GM12878 (cell line): ENCODE measurements around the gene NDUFC2. TPM values are rescaled to one million over a fixed set of nuclear protein-coding genes. Genes with fewer than 3 reads are reported as not detected.

Experiments used
- ATAC-seq: fragments of 200-7000 bp; cut with Tn5 transposase; 3 replicates; pipeline ENCODE4 v1.9.1; 2020; ENCODE audit warnings: mild to moderate bottlenecking, moderate library complexity
- BruUV-seq: library from RNA; stranded (reverse); fragments of 400-500 nt; replicated peaks from 2 replicates; lab custom pipeline; 2021; lab: Mats Ljungman, UMichigan
- CTCF ChIA-PET: fragments of 300-600 bp; sonication (Branson Sonifier 250); formaldehyde crosslinking; extraction: SDS; loops from one replicate; lab custom pipeline; 2021; ENCODE audit warnings: inconsistent platforms; lab: Yijun Ruan, JAX
- POLR2A ChIA-PET: fragments of 350-600 bp; formaldehyde crosslinking; extraction: SDS; loops from one replicate; lab custom pipeline; 2021; ENCODE audit warnings: inconsistent platforms; lab: Charles Lee
- RAD21 ChIA-PET: fragments of 300-600 bp; sonication (Branson Sonifier 250); formaldehyde crosslinking; loops from one replicate; lab custom pipeline; 2023; ENCODE audit warnings: antibody characterized with exemption; ENCODE audit not compliant: unreplicated experiment; lab: Charles Lee
- SMC1A ChIA-PET: fragments of 300-600 bp; sonication (Branson Sonifier 250); formaldehyde crosslinking; loops from one replicate; lab custom pipeline; 2023; ENCODE audit not compliant: unreplicated experiment, uncharacterized antibody; lab: Charles Lee
- DNase-seq: peaks from one replicate; pipeline ENCODE4 v3.0.0-alpha.2; 2011; ENCODE audit warnings: low read depth, low spot score
- FAIRE-seq: peaks from 3 replicates; lab custom pipeline; 2011; peaks lifted over from hg19 to GRCh38; lab: Jason Lieb, UNC
- H2AFZ ChIP-seq: 2 replicates; pipeline ENCODE4 v1.6.0; 2011; ENCODE audit warnings: low read depth, low read length, control low read depth; ENCODE audit not compliant: control insufficient read depth
- H3K27ac ChIP-seq: 2 replicates; pipeline ENCODE4 v1.5.1; 2011; ENCODE audit warnings: control low read depth; ENCODE audit not compliant: control insufficient read depth, insufficient read depth
- H3K27me3 ChIP-seq, 2 experiments: replicated peaks in 1 of 2; 2 replicates each; pipeline versions ENCODE4 v1.6.0 to v1.6.1; 2011; ENCODE audit warnings: low read length in 1 of 2; ENCODE audit not compliant: control insufficient read depth in 2 of 2, insufficient read depth in 2 of 2
- H3K36me3 ChIP-seq, 2 experiments: 2 replicates each; pipeline ENCODE4 v1.5.1; 2011; ENCODE audit warnings: low read length in 1 of 2; ENCODE audit not compliant: control insufficient read depth in 2 of 2, insufficient read depth in 2 of 2
- H3K4me1 ChIP-seq: 2 replicates; pipeline ENCODE4 v1.6.1; 2011; ENCODE audit warnings: mild to moderate bottlenecking, low read length, moderate library complexity, mixed read lengths; ENCODE audit not compliant: control insufficient read depth, insufficient read depth
- H3K4me2 ChIP-seq: 2 replicates; pipeline ENCODE4 v1.6.0; 2011; ENCODE audit warnings: control low read depth; ENCODE audit not compliant: control insufficient read depth, insufficient read depth
- H3K4me3 ChIP-seq: fragments of 200-600 bp; sonication (generic); 2 replicates; pipeline ENCODE4 v1.5.1; 2016
- H3K79me2 ChIP-seq: 2 replicates; pipeline ENCODE4 v1.6.0; 2011; ENCODE audit warnings: low read length; ENCODE audit not compliant: control insufficient read depth, insufficient read depth
- H3K9ac ChIP-seq: 2 replicates; pipeline ENCODE4 v1.8.0; 2011; ENCODE audit warnings: low read length, control low read depth, mixed read lengths; ENCODE audit not compliant: control insufficient read depth, insufficient read depth
- H3K9me3 ChIP-seq: replicated peaks from 3 replicates; pipeline ENCODE4 v1.5.1; 2011; ENCODE audit warnings: mild to moderate bottlenecking, low read length; ENCODE audit not compliant: control insufficient read depth, insufficient read depth
- H4K20me1 ChIP-seq: 2 replicates; pipeline ENCODE4 v1.6.0; 2011; ENCODE audit not compliant: control insufficient read depth, insufficient read depth
- CHD1 ChIP-seq: IDR thresholded peaks from 2 replicates; pipeline ENCODE4 v1.6.1; 2012; ENCODE audit warnings: low read depth, low read length, improper control_type of control experiment
- DPF2 ChIP-seq: fragments of 450-650 bp; IDR thresholded peaks from 2 replicates; pipeline ENCODE4 v1.6.1; 2017; ENCODE audit warnings: mild to moderate bottlenecking
- GATAD2B ChIP-seq: fragments of 450-650 bp; conservative IDR thresholded peaks from 2 replicates; pipeline ENCODE4 v1.6.1; 2017; ENCODE audit warnings: low read depth, mild to moderate bottlenecking, moderate library complexity
- HCFC1 ChIP-seq: fragments of 150-350 bp; IDR thresholded peaks from 2 replicates; pipeline ENCODE4 v1.6.1; 2014; ENCODE audit warnings: low read length
- IRF4 ChIP-seq: IDR thresholded peaks from 2 replicates; pipeline ENCODE4 v1.6.1; 2011; ENCODE audit warnings: low read depth, low read length
- POLR2A ChIP-seq: IDR thresholded peaks from 2 replicates; pipeline ENCODE4 v1.6.1; 2011; ENCODE audit warnings: low read depth, mild to moderate bottlenecking, low read length
- POU2F2 ChIP-seq: IDR thresholded peaks from 3 replicates; pipeline ENCODE4 v1.6.1; 2011; ENCODE audit warnings: low read depth, mild to moderate bottlenecking, low read length, borderline replicate concordance
- SIX5 ChIP-seq: IDR thresholded peaks from 2 replicates; pipeline ENCODE4 v1.6.1; 2011; ENCODE audit warnings: mild to moderate bottlenecking, low read depth, low read length, moderate library complexity; ENCODE audit not compliant: severe bottlenecking
- SMAD1 ChIP-seq: fragments of 450-650 bp; IDR thresholded peaks from 2 replicates; pipeline ENCODE4 v1.6.1; 2018; ENCODE audit warnings: mild to moderate bottlenecking, low read depth; ENCODE audit not compliant: partially characterized antibody
- STAT1 ChIP-seq: fragments of 450-650 bp; conservative IDR thresholded peaks from 2 replicates; pipeline ENCODE4 v1.6.1; 2014; ENCODE audit warnings: antibody characterized with exemption, mild to moderate bottlenecking
- WGBS: methylation state at CpG from one replicate; pipeline ENCODE4 v1.1.6; 2016; ENCODE audit warnings: low lambda C conversion rate; ENCODE audit not compliant: insufficient replicate concordance, insufficient coverage; ENCODE audit errors: missing lambda C conversion rate; 5-methylcytosine and 5-hydroxymethylcytosine counted together
- in situ Hi-C: fragments of 300-500 bp; cut with MboI; formaldehyde crosslinking; loops from 9 replicates; pipeline ENCODE4 v1.14.3; 2018; ENCODE audit warnings: mixed read lengths
- intact Hi-C: fragments of 100-400 bp; cut with micrococcal nuclease; formaldehyde crosslinking; loops from one replicate; pipeline ENCODE4 v1.14.2; 2022; ENCODE audit not compliant: unreplicated experiment
- polyA plus RNA-seq, 11 experiments: library from polyadenylated mRNA; depleted of rRNA in 4 of 11; unstranded in 6 of 11; stranded (reverse) in 5 of 11; fragments of >200 nt; fragmentation: Nextera tagmentation in 4 of 11; fragmentation: Illumina TruSeq in 1 of 11; extraction: Ambion mirVana in 4 of 11; extraction: Trizol in 1 of 11; gene quantifications; 1 replicate in 1 of 11; 2 replicates in 10 of 11; pipeline versions ENCODE4 v1.2.1 to v1.2.3, GENCODE V29; 2011 to 2016; ENCODE audit warnings: inconsistent platforms in 2 of 11, missing spikeins in 2 of 11, low read depth in 1 of 11
- total RNA-seq, 4 experiments: library from RNA; depleted of rRNA in 3 of 4; stranded (reverse); fragments of >200 nt in 3 of 4; fragmentation: Illumina TruSeq in 1 of 4; extraction: Trizol in 1 of 4; gene quantifications; 2 replicates each; pipeline versions ENCODE4 v1.2.1 to v1.2.3, GENCODE V29; 2013 to 2021
- TF ChIP-seq, protein P1 (sequence below): IDR thresholded peaks from 2 replicates; pipeline ENCODE4 v1.6.1; 2011; ENCODE audit warnings: low read depth, mild to moderate bottlenecking, low read length, moderate library complexity, borderline replicate concordance; ENCODE audit errors: extremely low read depth
- TF ChIP-seq, protein P2 (sequence below): IDR thresholded peaks from 2 replicates; pipeline ENCODE4 v1.6.1; 2012; ENCODE audit warnings: low read depth, low read length, improper control_type of control experiment
- TF ChIP-seq, protein P3 (sequence below): fragments of 450-650 bp; IDR thresholded peaks from 2 replicates; pipeline ENCODE4 v1.6.1; 2016; ENCODE audit warnings: mild to moderate bottlenecking

Gene NDUFC2
- total and polyA plus RNA-seq, 10 of the 15 experiments (the other 5 are each of a cell fraction or from before 2014, with no cell fraction given) = 103 to 529 (median 192) TPM

DNA sequence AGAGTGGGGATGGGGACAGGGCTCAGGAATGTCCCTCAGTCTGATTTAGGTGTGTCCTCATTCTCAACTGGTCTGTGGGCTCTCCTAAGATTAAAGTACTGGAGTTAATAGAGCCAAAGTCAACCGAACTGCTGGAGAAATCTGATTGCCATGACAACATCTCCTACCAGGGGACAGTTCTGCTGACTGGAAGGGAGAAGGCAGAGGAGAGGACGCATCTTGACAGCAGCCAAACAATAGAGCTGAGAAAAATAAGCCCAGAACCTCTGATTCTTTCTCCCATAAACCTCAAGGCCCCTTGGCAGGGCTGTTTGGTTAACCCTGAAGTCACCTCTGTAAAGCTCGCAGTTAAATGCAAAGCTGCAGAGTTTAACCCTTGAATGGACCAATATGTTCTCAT lies 59.4 kb downstream of the NDUFC2 start:
- DNase-seq (no peak), ATAC-seq (no peak), FAIRE-seq (no peak)
- no peaks in the 10 kb centered on the region for H3K79me2 ChIP-seq
- peaks cover 7% of the 10 kb centered on the region for H3K4me1 ChIP-seq
- no peak overlapping the region for H3K27ac ChIP-seq
- intact Hi-C loops = no loop called here
- in situ Hi-C loops = no loop called here
- H3K9ac ChIP-seq = no peak overlapping the region
- H4K20me1 ChIP-seq = no peaks in the 10 kb centered on the region; the same call in 1 of the 2 replicates
- no peaks in the 10 kb centered on the region for H3K27me3 ChIP-seq
- CTCF ChIA-PET = interaction anchor here (1.0 to 2.0 kb wide), 5 partner anchors 11 to 26 kb away, joined by 3 to 10 read pairs (median 4); partner anchors contain the start of gene INTS4
- H3K36me3 ChIP-seq = no peaks in the 10 kb centered on the region
- 45% methylated on average over 3 of the region's 3 CpGs for WGBS
- H3K4me3 ChIP-seq = no peak overlapping the region
- no peak overlapping the region for H2AFZ ChIP-seq
- RAD21 ChIA-PET = interaction anchor here (0.9 to 1.1 kb wide), 2 partner anchors 11 to 25 kb away, joined by 3 read pairs; partner anchors contain the start of gene INTS4
- SMC1A ChIA-PET = interaction anchor here (0.8 to 1.7 kb wide), 4 partner anchors 19 to 30 kb away, joined by 3 to 6 read pairs (median 3); partner anchors contain the start of gene INTS4
- H3K4me2 ChIP-seq = no peak overlapping the region
- BruUV-seq = TSS peak; percentile 36
- H3K9me3 ChIP-seq = no peaks in the 10 kb centered on the region; the same call in 2 of the 3 replicates
- POLR2A ChIA-PET = interaction anchor here (1.3 to 2.0 kb wide), 2 partner anchors 12 to 19 kb away, joined by 3 to 12 read pairs; no protein-coding TSS in a partner anchor
- TF ChIP-seq CHD1 (no peak), SIX5 (no peak), DPF2 (no peak), GATAD2B (no peak), HCFC1 (no peak), POU2F2 (no peak), STAT1 (no peak), SMAD1 (no peak), POLR2A (no peak), IRF4 (no peak)
- TF ChIP-seq, protein P1, sequence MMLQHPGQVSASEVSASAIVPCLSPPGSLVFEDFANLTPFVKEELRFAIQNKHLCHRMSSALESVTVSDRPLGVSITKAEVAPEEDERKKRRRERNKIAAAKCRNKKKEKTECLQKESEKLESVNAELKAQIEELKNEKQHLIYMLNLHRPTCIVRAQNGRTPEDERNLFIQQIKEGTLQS = no peak
- TF ChIP-seq, protein P2, sequence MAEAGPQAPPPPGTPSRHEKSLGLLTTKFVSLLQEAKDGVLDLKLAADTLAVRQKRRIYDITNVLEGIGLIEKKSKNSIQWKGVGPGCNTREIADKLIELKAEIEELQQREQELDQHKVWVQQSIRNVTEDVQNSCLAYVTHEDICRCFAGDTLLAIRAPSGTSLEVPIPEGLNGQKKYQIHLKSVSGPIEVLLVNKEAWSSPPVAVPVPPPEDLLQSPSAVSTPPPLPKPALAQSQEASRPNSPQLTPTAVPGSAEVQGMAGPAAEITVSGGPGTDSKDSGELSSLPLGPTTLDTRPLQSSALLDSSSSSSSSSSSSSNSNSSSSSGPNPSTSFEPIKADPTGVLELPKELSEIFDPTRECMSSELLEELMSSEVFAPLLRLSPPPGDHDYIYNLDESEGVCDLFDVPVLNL = no peak
- TF ChIP-seq, protein P3, sequence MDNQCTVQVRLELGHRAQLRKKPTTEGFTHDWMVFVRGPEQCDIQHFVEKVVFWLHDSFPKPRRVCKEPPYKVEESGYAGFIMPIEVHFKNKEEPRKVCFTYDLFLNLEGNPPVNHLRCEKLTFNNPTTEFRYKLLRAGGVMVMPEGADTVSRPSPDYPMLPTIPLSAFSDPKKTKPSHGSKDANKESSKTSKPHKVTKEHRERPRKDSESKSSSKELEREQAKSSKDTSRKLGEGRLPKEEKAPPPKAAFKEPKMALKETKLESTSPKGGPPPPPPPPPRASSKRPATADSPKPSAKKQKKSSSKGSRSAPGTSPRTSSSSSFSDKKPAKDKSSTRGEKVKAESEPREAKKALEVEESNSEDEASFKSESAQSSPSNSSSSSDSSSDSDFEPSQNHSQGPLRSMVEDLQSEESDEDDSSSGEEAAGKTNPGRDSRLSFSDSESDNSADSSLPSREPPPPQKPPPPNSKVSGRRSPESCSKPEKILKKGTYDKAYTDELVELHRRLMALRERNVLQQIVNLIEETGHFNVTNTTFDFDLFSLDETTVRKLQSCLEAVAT = no peak
